ENCODE results near the gene ZRANB3.
"Not testable (repeated sequence)": the region's sequence is repeated elsewhere in the genome, so short reads cannot be mapped to it uniquely, and the experiment has no call there.

ZRANB3 gene

GRCh38 chr2:135130751-135131150 lies 400.3 kb downstream of the ZRANB3 start:
- no peak overlapping the region for H3K4me3 ChIP-seq (ENCODE audit: low read length)
- TF ChIP-seq, protein P1, sequence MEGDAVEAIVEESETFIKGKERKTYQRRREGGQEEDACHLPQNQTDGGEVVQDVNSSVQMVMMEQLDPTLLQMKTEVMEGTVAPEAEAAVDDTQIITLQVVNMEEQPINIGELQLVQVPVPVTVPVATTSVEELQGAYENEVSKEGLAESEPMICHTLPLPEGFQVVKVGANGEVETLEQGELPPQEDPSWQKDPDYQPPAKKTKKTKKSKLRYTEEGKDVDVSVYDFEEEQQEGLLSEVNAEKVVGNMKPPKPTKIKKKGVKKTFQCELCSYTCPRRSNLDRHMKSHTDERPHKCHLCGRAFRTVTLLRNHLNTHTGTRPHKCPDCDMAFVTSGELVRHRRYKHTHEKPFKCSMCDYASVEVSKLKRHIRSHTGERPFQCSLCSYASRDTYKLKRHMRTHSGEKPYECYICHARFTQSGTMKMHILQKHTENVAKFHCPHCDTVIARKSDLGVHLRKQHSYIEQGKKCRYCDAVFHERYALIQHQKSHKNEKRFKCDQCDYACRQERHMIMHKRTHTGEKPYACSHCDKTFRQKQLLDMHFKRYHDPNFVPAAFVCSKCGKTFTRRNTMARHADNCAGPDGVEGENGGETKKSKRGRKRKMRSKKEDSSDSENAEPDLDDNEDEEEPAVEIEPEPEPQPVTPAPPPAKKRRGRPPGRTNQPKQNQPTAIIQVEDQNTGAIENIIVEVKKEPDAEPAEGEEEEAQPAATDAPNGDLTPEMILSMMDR (conservative IDR thresholded peaks at IDR 0.05; ENCODE audit: low read depth, low read length) = no peak

DNA sequence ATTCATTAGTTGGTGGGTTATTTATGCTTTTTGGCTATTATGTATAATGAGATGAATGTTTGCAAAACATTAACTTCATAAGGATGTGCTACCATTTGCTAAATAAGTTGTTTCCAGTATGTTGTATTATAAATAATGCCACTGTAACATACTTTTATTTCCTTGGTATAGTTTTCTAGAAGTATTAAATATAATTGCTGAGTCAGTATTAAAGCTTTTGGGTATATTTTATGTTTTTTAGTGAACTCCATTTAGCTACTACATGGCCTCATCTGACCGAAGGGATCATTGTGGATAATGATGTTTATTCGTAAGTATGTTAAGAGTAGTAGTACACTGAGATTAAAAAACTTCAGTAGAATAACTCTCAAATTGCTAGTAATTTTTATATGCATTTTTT lies 405.1 kb downstream of the ZRANB3 start:
- TF ChIP-seq, protein P1 (conservative IDR thresholded peaks at IDR 0.05; ENCODE audit: low read depth, low read length) = no peak
- no peak overlapping the region for H3K4me3 ChIP-seq (ENCODE audit: low read length)
- DNase-seq (ENCODE audit: low read depth) = no peak

More at GRCh38 chr2:135130751-135131150, 400.3 kb downstream of the ZRANB3 start:
- DNase-seq (ENCODE audit: low read depth) = no peak

DNA sequence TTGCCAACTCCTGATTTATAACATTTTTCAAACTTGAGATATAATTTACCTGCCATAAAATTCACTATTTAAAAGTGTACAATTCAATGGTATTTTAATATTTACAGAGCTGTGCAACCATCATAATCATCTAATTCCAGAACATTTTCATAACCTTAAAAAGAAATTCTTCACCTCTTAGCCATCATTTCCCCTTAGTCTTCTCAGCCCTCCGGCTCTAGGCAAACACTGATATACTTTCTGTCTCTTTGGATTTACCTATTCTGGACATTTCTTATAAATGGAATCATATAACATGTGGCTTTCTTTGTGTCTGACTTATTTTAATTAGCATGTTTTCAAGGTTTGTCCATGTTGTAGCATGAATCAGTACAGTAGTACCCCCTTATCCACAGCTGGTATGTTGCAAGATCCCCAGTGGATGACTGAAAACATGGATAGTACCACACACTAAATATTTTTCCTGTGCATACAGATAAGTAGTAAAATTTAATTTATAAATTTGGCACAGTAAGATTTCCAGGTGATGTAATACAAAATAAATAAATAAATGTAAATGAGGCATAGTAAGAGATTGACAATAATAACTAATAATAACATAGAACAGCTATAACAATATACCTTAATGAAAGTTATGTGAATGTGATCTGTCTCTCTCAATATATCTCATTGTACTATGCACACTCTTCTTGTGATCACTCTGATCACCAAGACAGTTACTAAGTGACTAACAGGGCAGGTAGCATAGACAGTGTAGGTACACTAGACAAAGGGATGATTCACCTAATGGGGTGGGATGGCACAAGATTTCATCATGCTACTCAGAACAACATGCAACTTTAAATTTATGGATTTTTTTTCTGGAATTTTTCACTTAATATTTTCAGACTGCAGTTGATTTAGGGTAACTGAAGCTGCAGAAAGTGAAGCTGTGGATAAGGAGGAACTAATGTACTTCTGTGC lies 405.8 kb downstream of the ZRANB3 start:
- TF ChIP-seq, protein P1 (conservative IDR thresholded peaks at IDR 0.05; ENCODE audit: low read depth, low read length) = no peak
- H3K4me3 ChIP-seq (ENCODE audit: low read length) = no peak overlapping the region
- DNase-seq (ENCODE audit: low read depth) = no peak

DNA sequence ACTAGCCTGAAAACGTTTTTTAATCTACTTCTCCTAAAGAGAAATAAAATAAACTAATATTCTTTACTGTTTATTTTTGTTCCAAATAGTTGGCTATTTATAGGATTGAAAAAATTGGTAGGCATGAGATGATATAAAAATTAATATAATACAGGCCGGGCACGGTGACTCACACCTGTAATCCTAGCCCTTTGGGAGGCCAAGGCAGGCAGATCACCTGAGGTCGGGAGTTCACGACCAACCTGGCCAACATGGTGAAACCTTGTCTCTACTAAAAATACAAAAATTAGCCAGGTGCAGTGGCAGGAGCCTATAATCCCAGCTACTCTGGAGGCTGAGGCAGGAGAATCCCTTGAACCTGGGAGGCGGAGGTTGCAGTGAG lies 409.4 kb downstream of the ZRANB3 start:
- not testable (repeated sequence) for DNase-seq (ENCODE audit: low read depth); H3K4me3 ChIP-seq (ENCODE audit: low read length)

- H3K4me3 ChIP-seq (ENCODE audit: low read length) = no peak overlapping the region
- DNase-seq (ENCODE audit: low read depth) = no peak
- TF ChIP-seq, protein P1 (conservative IDR thresholded peaks at IDR 0.05; ENCODE audit: low read depth, low read length) = no peak
Observed at GRCh38 chr2:135121016-135121657, 409.9 kb downstream of the ZRANB3 start.

- H3K4me3 ChIP-seq (ENCODE audit: low read length) = no peak overlapping the region
- TF ChIP-seq, protein P1 (conservative IDR thresholded peaks at IDR 0.05; ENCODE audit: low read depth, low read length) = no peak
- DNase-seq (ENCODE audit: low read depth) = no peak
Observed at GRCh38 chr2:135119582-135119981, 411.4 kb downstream of the ZRANB3 start.

DNA sequence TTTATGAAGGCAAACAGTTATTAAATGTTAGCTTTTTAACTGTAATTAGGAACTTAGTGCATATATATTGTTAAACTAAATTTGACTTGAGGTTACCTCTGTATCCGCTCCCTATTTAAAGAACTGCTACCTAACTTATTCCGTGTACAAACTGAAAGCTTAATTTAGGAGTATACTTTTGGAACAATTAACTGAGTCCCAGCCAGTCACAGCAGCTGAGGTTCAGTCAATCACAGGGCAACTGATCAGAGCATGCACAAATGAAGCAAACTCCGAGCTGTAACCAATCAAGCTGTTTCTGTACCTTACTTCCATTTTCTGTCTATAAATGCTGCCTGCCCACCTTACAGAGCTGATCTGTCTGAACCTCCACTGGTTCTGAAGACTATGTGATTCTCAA lies 417.7 kb downstream of the ZRANB3 start:
- no peak overlapping the region for H3K4me3 ChIP-seq (ENCODE audit: low read length)
- DNase-seq (ENCODE audit: low read depth) = no peak
- TF ChIP-seq, protein P1 (conservative IDR thresholded peaks at IDR 0.05; ENCODE audit: low read depth, low read length) = no peak

- DNase-seq (ENCODE audit: low read depth); H3K4me3 ChIP-seq (ENCODE audit: low read length): not testable (repeated sequence)
Observed at GRCh38 chr2:135105513-135106316, 425.3 kb downstream of the ZRANB3 start.

All from retinal pigment epithelial cell (primary cell).